ENCODE data around the gene SF1.

SF1 gene

DNA sequence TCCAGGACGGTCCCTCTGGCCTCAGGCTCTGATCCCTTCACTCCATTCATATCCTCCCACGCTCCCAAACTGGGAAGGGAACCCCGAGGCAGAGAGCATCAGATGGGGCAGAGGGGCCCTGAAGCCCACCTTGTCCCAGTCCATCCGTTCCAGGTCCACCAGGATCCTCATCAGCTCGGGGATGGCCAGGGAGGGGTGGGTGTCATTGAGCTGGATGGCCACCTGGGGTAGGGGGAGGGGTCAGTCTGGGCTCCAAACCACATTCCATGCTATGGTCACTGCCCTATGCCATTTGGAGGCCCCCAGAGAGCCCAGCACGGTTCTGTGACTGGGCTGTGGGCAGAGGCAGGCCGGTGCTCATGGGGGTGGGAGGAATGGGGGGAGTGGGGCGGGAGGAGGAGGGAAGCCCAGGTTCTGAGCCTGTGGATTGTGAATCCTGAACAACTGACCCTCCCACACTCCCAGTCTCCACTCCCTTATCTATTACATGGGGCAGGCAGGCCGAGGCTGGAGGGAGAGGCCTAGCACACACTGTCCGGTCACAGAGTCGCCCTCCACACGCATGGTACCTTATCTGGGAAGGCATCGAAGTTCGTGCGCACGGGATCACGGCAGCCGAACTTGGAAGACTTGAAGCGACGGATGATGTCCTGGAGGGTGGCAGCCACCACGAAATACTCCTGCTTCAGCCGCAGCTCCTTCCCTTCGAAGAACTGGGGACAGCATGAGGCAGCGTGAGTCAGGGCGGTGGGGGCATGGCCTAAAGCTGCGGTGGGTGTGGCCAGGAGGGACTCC lies 24.0 kb downstream of the SF1 start:
- no peak for DNase-seq (ENCODE audit: low read depth)
- H3K4me3 ChIP-seq (ENCODE audit: low read depth, low read length) = no peak overlapping the region
- TF ChIP-seq, protein P1, sequence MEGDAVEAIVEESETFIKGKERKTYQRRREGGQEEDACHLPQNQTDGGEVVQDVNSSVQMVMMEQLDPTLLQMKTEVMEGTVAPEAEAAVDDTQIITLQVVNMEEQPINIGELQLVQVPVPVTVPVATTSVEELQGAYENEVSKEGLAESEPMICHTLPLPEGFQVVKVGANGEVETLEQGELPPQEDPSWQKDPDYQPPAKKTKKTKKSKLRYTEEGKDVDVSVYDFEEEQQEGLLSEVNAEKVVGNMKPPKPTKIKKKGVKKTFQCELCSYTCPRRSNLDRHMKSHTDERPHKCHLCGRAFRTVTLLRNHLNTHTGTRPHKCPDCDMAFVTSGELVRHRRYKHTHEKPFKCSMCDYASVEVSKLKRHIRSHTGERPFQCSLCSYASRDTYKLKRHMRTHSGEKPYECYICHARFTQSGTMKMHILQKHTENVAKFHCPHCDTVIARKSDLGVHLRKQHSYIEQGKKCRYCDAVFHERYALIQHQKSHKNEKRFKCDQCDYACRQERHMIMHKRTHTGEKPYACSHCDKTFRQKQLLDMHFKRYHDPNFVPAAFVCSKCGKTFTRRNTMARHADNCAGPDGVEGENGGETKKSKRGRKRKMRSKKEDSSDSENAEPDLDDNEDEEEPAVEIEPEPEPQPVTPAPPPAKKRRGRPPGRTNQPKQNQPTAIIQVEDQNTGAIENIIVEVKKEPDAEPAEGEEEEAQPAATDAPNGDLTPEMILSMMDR (IDR thresholded peaks at IDR 0.05; ENCODE audit: insufficient read depth, low read depth, low read length, missing control alignments) = no peak

DNA sequence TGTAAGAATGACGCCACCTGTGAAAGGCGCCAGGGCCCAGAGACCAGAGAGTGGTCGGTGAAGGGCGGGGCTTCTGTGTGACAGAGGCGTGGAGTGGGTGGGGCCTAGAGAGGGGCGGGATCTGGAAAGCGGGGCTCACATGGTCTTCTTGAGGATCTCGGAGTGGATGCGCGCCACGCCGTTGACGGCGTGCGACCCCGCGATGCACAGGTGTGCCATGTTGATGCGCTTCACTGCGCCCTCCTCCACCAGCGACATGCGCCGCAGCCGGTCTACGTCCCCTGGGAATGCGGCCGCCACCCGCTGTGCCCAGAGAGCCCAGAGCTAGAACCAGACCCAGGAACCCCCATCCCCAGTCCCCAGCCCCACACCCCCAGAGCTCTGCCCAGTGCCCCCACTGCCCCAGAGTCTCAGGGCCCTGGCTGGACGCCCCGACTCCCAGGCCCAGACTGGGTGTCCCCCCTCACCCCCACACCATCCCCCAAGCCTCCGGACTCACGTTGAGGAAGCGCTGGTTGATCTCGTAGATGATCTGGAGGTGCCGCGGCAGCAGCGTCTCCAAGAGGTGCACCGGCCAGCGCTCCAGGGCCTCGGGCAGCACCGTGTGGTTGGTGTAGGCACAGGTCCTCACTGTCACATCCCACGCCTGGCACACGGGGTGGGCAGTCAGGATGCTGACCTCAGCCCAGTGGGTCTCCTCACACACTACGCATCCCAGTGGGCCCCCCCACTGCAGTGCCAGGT lies 24.8 kb downstream of the SF1 start:
- DNase-seq (ENCODE audit: low read depth) = no peak
- no peak overlapping the region for H3K4me3 ChIP-seq (ENCODE audit: low read depth, low read length)
- TF ChIP-seq, protein P1 (IDR thresholded peaks at IDR 0.05; ENCODE audit: insufficient read depth, low read depth, low read length, missing control alignments) = no peak

DNA sequence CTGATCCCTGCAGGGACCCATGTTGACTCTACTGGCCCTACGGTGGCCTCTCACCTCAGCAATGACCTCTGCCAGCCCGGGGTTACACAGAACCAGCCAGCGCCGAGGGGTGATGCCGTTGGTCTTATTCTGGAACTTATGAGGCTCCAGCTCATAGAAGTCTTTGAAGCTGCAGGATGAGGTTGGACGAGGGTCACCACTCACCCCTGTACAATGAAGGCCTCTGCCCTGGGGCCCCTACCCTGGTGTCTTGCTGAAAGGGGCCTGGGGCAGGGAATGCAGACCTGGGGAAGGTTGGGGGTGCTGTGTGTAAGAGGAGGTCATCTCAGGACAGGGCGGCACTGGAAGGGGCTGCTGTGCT lies 25.3 kb downstream of the SF1 start:
- TF ChIP-seq, protein P1 (IDR thresholded peaks at IDR 0.05; ENCODE audit: insufficient read depth, low read depth, low read length, missing control alignments) = no peak
- no peak for DNase-seq (ENCODE audit: low read depth)
- H3K4me3 ChIP-seq (ENCODE audit: low read depth, low read length) = no peak overlapping the region

DNA sequence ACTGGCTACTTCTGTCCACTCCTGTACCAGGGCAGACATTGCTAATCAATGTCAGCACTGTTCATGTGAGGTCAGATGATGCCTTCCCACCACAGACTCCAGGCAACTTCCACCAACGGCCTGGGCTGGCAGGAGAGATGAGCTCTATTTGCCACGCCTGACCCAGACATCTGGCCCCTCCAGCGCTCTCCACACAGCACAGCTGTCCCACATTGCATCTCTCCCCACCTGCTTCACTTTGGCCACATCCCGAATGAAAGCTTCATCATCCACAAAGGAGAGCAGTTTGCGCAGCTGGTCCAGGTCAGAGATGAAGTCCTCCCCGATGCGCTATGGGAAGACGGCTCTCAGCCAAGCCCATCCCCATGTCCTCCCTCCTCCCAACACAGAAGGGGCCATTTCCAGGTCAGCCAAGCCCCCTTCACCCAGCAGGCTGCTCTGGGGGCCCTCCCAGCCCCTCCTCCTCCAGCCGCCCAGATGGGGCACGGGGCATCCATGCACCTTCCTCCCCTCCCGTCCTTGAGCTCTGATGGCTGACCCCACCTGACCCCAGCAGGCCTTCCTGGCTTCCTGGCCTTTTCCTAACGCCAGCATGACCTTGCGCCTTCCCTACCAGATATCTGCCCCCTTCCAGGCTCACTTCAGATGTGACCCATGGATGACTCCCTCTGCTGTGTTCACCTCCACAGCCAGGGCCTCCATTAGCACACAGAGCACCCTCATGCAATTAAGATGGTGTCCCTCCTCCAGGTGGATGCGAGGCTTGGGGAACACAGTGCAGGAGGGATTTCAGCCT lies 26.0 kb downstream of the SF1 start:
- TF ChIP-seq, protein P1 (IDR thresholded peaks at IDR 0.05; ENCODE audit: insufficient read depth, low read depth, low read length, missing control alignments) = no peak
- no peak overlapping the region for H3K4me3 ChIP-seq (ENCODE audit: low read depth, low read length)
- DNase-seq (ENCODE audit: low read depth) = no peak

DNA sequence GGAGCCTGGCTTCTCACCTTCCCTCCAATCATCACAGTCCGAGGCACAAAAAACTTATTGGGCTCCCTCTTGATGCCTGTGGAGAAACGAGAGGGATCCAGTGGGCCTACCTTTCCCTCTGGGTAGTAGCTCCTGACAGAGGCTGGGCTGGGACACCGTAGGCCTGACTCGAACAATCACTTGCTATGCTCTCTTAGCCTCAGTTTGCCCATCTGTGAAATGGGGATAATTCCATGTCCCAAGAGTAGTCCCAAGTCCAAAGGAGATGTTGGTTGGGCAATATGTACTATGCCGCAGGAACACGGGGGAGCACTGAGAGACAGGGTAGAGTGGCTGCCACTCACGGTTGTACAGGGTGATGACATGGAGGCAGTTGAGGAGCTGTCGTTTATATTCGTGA lies 26.8 kb downstream of the SF1 start:
- DNase-seq (ENCODE audit: low read depth) = no peak
- no peak overlapping the region for H3K4me3 ChIP-seq (ENCODE audit: low read depth, low read length)
- TF ChIP-seq, protein P1 (IDR thresholded peaks at IDR 0.05; ENCODE audit: insufficient read depth, low read depth, low read length, missing control alignments) = no peak

DNA sequence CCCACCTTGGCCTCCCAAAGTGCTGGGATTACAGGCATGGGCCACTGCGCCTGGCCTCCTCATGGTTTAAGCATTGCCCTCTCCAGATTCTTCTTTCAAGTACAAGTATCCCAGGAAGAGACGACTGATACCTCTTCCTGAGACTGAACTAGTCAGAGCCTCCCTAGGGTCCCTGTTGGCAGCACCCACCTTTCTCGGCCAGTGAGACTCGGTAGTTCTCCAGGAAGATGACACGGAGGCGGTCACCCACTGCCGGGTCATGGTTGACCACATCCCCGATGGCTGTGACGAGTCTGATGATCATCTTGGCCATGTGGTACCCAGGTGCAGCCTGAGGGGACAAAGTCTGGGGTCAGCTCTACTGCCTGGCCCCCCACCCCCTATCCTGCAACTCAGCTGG lies 27.2 kb downstream of the SF1 start:
- DNase-seq (ENCODE audit: low read depth) = no peak
- no peak overlapping the region for H3K4me3 ChIP-seq (ENCODE audit: low read depth, low read length)
- TF ChIP-seq, protein P1 (IDR thresholded peaks at IDR 0.05; ENCODE audit: insufficient read depth, low read depth, low read length, missing control alignments) = no peak
